ENCODE measurements around the gene RNF130.
"Not testable (repeated sequence)": the region's sequence is repeated elsewhere in the genome, so short reads cannot be mapped to it uniquely, and the experiment has no call there.

RNF130 gene

DNA sequence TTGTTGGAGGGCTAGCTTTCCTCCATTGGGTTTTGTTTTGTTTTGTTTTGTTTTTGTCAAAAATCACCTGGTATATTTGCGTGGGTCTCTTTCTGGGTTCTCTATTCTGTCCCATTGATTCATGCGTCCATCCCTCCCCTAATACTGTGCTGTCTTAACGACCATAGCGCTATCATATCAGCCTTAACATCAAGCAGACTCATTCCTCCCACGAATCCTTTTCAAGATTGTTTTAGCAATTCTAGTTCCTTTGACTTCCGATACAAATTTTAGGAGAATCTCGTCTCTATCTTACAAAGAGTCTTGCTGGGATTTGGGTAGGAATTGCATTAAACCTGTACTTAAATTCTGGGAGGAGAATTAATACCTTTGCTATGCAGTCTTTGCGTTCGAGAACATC is 31.1 kb upstream of the RNF130 start:
- DNase-seq = no peak

DNA sequence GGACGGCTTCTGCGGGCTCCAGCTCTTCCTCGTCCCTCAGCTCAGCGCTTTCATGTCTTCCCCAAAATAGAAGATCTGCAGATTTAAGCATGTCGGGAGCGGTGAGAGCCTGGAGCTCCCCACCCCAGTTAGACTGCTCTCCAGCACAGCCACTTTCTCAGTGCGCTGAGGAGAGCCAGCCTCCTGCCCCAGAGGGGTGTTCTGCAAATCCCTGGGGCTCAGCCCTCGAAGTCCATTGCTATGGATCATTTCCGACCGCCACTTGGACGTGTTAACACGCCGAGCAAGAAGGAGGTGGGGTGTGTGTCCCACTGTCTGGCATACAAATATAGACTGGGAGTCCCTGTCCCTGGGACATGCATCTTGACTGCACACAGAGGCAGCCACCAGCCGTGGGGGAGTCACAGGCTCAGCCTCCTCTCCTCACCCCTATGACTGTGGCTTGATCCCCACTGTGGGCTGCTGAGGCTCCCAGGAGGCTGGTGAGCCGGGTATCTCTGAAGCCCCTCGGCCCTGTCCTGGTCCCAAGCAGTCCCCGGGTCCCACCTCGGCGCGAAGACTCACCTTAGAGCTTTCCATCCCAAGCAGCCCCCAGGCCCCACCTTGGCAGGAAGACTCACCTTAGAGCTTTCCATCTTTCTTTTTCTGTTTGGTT is 30.0 kb upstream of the RNF130 start:
- DNase-seq = no peak

DNA sequence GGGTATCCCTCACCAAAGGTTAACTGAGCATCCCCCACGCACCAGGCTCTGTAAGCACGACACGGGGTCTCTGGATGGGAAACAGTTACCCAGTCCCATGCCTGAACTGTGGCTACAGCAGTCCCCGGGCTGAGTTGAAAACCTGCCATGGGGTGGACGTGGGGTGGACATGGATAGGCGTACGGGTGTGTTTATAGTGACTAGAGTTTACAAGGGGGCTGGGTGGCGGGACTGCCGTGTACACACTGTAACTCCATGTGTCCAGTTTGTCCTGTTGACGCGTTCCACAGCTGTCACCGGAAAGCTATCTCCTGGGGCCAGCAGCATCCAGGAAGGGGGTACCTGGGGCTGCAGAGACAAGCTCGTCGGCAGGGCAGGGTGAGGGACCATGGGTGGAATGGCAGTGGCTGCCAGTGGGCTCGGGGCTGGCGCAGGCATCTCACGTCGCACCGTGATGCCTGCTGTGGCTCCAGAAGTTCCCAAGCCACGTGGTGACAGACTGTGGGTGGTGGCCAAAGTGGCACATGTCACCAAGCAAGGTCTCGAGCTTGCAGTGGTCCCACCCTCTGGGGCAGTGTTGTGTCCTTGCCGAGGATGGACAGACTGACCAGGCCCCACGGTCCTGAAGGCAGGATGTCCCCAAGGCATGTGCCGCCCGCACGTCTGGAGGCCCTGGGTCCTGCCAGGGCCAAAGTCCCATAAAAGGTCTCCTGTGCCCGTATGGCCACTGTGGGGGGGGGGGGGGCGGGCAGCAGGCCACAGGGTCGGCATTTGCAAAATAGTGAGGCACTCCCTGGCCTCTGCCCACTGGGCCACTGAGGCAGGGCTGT is 29.3 kb upstream of the RNF130 start:
- DNase-seq = no peak

DNA sequence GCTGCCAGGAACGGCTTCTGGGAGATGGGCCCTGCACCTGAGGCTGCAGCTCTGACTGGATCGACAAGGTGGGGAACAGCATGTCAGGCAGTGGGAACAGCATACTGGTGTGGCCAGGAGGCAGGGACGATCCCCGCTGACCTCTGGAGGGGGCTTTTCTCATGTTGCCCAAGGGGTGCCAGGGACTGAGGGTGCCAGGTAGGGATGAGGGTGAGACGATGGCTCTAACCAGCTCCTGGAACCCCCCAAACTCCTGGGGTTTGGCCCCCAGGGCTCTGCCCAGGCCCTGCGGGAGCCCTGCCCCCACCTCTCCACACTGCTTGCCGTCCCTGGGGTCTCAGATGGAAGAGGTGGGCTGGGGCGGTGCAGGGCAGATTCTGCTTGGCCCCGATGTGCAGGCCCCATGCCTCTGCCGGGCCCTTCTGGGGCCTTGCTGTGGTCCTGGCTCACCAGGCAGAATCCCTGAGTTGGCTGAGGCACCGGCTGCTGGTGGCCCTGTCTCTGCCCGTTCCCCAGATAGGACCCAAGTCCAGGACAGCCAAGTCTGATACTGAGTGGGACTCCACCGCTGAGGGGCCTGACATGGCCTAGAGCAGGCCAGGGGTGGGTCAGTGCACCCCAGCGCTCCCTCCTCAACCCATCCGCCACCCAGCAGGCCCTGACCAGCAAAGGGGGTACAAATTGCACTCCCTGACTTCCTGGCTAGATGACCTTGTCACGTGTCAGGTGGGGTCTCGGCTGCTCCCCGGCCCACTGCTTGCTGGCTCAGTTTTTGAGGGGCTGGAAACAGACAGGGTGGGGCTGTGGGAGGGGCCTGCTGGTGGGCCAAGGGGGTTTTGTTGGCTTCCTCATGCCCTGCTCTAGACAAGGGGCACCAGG is 28.4 kb upstream of the RNF130 start:
- DNase-seq = no peak

DNA sequence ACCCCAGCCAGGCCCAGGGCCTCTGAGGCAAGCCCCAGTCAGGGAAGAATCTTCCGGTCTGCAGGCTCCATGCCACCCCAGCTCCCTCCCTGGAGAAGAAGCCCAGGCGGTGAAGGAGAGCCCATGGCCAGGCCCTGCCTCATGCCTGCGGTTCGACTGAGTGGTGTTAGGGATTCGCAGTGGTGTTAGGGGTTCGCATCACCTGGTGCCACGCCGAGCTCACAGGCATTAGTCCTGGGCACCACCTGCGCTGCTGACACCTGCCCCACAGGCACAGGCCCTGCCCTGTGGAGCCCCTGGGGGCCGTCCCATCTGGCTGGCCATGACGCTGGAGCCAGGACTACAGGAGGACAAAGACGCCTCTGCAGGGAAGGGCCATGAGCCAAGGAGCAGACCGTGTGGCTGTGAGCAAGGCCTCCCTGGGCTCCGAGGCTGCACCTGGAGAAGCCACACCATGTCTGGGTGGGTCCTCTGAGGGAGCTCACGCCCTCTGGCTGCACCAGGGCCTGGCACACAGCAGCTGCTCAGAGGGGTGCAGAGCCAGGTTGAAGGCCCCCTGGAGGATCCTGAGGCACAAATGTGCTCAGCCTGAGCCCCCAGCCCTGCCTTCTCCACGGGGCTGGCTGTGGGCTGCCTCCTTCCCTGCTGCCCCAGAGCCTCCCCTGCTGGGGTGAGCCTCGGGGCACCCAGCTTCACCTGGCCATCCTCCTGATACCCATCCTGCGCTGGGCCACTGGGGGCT is 27.6 kb upstream of the RNF130 start:
- DNase-seq = no peak

DNA sequence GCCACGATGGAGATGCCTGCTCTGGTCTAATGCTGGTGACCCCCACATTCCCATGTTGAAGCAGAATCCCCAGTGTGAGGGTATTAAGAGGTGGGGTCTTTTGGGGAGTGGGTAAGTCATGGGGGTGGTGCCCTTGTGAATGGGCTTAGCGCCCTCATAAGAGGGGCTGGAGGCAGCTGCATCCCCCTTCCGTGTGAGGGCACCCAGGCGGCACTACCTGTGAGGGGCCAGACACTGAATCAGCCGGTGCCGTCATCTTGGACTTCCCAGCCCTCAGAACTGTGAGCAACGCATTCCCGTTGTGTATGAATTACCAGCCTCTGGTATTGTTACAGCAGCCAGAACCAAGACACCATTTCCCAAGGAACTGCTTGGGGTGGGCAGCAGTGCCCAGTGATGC is 27.0 kb upstream of the RNF130 start:
- DNase-seq = no peak

DNA sequence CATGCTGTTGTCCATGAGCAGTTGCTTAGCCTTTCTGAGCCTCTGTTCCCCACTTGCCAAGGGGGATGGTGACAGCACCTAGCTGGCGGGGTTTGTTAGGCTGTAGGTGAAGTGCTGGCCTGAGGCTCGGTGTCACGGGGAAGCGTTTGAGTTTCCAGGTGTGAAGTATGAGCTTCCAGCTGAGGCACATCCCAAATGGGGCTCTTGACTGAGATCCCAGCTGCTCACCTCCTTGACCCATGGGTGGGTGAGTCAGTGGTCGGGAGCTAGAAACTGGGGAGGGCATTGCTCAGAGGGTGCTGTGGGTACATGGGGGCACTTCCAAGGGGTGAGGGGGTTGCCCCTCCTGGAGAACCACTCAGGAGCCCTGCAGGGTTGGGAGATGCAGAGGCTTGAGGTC is 26.4 kb upstream of the RNF130 start:
- no peak for DNase-seq

DNA sequence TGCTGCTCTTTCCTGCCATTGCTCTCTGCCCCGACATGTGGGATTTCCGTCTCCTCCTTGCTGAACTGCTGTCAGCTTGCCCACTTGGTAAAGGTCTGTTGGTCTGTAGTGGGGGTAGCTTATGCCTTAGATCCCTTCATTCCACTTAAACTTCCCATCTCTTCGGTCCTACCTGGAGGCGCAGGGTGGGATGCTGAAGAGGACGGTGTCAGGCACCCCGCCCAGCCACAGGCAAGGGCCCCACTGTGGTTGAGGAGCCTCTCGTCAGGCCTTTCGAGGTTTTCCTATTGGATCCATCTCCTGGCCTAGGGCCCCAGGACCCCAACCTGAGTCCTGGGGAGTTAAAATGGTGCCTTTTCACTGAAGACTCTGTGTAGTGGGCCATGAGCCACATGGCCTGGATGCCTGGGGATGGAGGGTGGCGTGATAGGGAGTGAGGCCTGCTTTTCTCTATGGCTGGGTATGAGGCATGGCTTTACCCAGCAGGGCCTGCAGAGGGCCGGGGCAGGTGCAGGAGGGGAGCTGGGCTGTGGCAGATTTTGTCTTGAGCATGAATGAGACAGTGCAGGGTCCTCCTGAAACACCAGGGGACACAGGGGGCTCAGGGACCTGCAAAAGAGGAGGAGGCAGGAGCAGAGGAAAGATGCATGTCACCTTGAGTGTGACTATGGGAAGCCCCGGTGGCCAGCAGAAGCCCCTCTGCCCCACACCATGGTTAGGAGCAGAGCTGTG is 25.8 kb upstream of the RNF130 start:
- DNase-seq = no peak

DNA sequence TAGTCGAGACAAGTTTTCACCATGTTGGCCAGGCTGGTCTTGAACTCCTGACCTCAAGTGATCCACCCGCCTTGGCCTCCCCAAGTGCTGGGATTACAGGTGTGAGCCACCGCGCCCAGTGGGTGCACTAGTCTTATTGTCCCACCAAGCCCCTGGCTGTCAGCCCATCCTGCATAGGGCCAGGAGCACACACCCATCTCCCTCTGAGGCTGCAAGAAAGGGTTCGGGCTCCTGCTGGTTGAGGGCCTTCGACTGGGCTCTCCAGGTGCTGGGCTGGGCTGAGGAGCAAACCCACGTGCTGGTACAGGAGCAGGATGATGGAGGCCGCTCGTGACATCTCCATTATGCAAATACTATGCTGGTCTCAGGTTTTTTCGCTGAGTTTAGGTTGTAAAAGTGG is 25.1 kb upstream of the RNF130 start:
- DNase-seq = no peak

DNA sequence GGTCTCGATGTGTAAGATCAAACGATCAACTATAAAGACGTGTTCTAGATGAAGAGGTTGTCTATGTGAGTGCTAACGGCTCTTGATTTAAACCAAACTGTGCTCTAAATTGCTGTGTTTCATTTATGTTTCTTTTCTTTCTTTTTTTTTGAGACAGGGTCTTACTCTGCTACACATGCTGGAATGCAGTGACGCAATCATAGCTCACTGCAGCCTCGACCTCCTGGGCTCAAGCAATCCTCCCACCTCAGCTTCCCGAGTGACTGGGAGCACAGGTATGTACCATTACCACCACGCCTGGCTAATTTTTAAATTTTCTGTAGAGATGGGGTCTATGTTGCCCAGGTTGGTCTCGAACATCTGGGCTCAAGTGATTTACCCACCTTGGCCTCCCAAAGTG is 24.0 kb upstream of the RNF130 start:
- DNase-seq = no peak

DNA sequence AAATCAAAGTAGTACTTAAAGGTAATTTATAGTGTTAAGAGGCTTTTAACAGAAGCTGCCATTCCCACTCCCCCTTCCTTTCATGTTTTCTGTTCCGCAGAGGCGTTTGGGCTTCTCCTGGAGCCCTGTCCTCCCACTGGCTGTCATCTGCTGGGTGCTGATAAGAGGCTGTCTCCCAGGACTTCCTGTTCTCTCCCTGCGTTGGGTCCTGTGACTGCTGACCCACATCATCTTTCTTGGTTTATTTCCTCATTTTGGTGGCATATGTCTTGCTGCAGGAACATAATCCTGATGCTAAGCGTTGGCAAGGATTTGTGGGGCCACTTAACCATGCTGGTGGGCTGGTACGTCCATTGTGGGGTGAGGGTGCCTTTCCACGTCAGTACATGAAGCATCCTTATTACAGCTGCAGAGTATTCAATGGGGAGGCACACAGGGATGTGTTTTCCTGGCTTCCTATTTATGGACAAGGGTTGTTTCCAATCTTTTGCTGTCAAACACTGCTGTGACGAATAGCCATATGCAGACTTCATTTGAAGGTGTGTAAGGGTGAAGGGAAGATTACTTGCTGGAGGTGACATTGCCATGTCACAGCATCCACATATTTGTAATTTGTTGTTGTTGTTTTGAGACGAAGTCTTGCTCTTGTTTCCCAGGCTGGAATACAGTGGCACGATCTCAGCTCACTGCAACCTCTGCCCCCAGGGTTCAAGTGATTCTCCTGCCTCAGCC is 22.3 kb upstream of the RNF130 start:
- DNase-seq = no peak

DNA sequence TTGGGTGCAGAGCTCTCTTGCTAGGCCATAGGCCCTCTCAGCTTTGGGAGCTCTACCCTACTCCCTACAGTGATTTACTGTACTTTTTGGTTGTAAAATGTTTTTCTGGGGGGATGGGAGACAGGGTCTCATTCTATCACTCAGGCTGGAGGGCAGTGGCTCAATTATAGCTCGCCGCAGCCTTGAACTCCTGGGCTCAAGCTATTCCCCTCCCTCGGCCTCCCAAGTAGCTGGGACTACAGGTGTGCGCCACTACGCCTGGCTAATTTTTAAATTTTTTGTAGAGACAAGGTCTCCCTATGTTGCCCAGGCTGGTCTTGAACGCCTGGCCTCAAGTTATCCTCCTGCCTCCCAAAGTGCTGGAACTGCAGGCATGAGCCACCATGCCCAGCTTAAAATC is 21.7 kb upstream of the RNF130 start:
- no peak for DNase-seq

DNA sequence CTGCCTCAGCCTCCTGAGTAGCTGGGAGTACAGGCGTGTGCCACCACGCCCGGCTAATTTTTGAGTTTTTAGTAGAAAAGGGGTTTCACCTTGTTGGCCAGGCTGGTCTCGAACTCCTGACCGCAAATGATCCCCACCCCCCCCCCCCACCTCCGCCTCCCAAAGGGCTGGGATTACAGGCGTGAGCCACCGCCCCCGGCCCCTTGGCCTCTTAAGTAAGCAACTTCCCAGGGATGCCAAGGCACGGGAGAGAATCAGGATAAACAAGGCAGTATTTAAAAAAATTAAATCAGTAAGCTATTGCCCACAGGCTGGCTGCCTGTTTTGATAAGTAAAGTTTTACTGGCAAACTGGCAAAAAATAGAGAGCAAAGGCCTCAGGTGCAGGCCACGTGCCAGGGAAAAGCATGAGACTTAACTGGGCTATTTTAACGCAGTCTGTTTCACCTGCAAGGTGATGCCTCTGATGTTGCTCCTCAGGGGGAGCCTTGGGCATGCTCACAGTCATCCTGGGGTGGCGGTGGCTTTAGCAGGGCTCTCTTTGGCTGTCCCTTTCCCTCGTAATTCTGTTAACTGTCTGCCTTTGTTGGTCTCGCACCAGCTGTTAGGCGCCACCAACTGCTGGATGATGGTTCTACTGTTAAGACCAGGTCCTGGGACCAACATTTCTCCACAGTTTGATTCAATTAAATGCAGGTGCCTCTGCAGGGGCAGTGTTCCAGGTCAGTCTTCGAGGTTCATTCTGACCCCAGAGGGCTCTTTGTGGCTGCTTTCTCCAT is 19.4 kb upstream of the RNF130 start:
- DNase-seq = peak in 1 of 6 experiments; percentile 40

DNA sequence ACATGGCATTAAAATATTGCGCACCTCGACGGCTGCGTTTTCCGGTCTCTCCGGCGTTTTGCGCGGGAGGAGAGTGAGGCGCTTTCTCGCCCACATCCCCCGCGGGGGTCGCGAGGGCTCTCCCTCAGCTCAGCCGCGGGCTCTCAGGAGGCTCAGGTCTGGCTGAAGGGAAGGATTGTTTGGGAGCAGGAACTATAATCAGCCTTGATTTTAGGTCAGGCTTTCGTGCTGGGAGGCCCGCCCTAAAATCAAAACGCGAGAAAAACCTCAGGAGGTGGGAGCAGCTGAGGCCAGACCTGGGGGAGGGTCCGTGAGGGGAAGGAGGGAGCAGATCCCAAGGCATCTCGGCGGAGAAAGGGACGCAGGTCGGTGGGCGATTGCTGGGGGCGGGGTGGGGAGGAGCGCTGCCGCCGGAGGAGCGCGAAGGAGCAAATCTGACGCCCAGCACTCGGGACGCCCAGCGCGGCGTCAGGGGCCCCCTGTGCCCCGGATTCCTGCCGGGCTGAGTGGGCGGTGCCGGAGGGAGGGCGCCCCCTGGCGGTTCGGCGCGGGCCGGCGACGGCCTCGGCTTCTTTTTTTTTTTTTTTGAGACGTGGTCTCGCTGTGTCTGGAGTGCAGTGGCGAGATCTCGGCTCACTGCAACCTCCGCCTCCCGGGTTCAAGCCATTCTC is 18.7 kb upstream of the RNF130 start:
- peak; percentile 68 to 90 (median 79) for DNase-seq

DNA sequence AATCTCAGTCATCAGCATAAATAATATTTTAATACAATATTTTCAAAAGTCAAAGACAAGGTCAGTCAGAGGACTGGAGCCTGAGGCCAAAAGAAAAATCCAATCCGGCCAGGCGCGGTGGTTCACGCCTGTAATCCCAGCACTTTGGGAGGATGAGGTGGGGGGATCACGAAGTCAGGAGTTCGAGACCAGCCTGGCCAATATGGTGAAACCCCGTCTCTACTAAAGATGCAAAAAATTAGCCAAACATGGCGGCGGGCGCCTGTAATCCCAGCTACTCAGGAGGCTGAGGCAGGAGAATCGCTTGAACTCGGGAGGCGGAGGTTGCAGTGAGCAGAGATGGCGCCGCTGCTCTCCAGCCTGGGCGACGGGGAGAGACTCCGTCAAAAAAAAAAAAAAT is 18.1 kb upstream of the RNF130 start:
- DNase-seq = not testable (repeated sequence)

DNA sequence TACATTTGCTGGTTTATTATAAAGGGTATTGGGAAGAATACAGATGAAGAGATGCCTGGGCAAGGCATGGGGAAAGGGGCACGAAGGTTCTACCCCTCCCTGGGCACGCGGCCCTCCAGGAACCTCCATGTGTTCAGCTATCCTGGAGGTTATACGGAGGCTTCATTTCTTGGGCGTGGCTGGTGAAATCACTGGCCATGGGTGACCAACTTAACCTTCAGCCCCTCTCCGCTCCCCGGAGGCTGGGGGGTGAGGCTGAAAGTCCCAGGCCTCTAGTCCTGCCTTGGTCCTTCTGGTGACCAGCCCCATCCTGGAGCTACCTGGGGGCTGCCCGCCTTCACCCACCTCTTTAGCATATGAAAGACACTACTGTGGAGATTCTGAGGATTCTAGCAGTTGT is 17.0 kb upstream of the RNF130 start:
- DNase-seq = no peak

DNA sequence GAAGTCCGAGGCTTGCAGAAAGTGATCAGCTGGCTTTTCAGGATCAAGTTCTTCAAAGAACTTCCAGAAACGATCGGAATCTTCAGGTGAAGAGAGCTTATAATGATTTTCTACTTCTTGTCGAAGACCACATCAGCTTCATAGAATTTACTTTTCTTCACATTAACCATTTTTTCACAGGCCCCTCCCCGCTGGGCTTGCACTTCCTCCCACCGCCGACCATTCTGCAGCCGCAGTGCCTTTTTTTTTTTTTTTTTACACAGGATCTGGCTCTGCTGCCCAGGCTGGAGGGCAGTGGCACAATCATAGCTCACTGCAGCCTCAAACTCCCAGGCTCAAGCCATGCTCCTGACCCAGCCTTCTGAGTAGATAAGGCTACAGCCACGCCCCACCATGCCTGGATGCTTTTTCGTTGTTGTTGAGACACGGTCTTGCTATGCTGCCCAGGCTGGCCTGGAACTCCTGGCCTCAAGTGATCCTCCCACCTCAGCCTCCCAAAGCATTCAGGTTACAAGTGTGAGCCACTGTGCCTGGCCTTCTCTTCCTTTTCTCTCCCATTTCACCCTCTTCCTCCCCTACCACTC is 15.3 kb upstream of the RNF130 start:
- DNase-seq = no peak

DNA sequence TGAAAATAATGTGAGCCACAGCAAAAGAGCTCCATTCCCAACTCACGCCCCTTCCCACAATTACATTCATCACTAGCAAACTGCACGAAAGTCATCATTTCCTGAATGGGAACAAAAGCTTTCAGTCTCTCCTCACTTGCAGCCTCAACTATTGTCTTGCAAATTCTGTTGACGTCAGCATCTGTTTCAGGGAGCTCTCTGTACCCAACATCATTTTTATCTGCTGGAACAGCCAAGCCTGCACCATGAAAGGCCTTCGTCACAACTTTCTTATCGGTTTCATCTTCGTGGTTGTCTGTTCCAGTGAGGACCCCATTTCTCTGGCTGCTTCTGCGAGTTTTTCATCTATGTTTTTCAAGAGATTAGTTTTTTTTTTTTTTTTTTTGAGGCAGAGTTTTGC is 14.3 kb upstream of the RNF130 start:
- DNase-seq = peak in 5 of 6 experiments; percentile 41 to 81 (median 71)

Data from stimulated activated naive CD4-positive, alpha-beta T cell (primary cell).